ENCODE data around the gene SLC22A5.

DNA sequence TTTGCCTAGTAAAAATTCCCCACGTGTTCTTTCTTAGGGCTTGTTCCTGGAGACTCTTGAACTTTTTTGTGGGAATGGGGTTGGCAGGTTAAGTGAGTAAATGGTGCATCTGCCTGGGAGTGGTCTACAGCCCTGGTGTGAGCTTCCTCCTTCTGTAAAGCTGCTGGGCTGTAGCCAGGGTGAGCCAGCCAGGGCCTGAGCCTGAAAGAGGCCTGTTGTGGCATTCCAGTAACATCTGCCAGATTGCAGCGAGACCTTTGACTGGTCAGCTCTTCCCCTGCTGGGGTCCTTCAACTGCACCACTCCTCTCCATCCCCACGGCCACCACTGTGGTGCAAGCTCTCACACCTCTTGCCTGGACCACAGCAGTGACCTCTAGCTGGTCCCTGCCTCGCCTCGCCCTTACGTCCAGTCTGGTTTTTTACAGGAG is 47.5 kb downstream of the SLC22A5 start:
- TF ChIP-seq ZBTB11 (tag by site-specific recombination; conservative IDR thresholded peaks at IDR 0.05; ENCODE audit: low read depth) (no peak), ZNF248 (tag by site-specific recombination; IDR thresholded peaks at IDR 0.05) (no peak), SETDB1 (IDR thresholded peaks at IDR 0.05; ENCODE audit: insufficient read length, low read length) (no peak)
- TF ChIP-seq, protein P1, sequence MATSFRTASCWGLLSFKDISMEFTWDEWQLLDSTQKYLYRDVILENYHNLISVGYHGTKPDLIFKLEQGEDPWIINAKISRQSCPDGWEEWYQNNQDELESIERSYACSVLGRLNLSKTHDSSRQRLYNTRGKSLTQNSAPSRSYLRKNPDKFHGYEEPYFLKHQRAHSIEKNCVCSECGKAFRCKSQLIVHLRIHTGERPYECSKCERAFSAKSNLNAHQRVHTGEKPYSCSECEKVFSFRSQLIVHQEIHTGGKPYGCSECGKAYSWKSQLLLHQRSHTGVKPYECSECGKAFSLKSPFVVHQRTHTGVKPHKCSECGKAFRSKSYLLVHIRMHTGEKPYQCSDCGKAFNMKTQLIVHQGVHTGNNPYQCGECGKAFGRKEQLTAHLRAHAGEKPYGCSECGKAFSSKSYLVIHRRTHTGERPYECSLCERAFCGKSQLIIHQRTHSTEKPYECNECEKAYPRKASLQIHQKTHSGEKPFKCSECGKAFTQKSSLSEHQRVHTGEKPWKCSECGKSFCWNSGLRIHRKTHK (tag by site-specific recombination; IDR thresholded peaks at IDR 0.05) = no peak

All from HEK293 (cell line).